Measurements from ENCODE around the gene PRSS50. TPM values are rescaled to one million over a fixed set of nuclear protein-coding genes. Genes with fewer than 3 reads are reported as not detected.

Gene PRSS50
- total RNA-seq, 2 donors from 2014 or later: 1.2 to 4.4 TPM

DNA sequence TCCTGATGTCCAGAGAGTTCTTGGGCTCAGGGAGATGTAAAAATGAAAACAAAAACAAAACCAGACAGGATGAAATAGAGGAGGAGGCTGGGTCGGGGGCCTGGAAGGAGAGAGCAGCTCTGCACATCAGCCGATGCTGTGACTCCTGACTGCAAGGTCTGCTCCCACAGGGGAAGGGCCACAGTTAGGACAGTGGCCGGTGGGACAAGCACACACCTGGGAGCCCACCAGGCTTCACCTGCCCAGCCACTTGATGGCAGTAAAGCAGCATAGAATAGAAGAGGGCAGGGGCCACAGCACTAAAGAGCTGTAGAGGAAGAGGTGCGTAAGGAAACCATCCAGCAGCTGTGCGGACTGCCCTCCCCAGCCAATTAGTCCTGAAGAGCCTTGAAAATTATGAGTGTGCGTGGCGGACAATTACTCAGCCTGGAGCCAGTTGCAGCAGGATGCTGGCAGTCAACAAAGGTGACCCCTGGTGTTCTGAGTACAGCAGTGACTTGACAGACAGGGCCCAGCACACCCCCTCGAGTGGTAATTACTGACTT is 54.0 kb downstream of the PRSS50 start:
- peaks cover 2% of the 10 kb centered on the region for H3K27me3 Mint-ChIP-seq (ENCODE audit: insufficient read depth)
- DNase-seq: peak; percentile 77
- no peak overlapping the region for H3K27ac Mint-ChIP-seq
- H3K4me1 ChIP-seq (ENCODE audit: control insufficient read depth, insufficient read depth, low read length): peaks cover 9% of the 10 kb centered on the region
- H3K27ac ChIP-seq (ENCODE audit: low read depth, low read length): no peak overlapping the region
- no peaks in the 10 kb centered on the region for H3K27me3 ChIP-seq (ENCODE audit: control insufficient read depth, insufficient read depth, low read length, poor library complexity, severe bottlenecking)
- H3K4me1 Mint-ChIP-seq: peaks cover 39% of the 10 kb centered on the region
- no peaks in the 10 kb centered on the region for H3K36me3 ChIP-seq (ENCODE audit: control insufficient read depth, insufficient read depth, low read length)
- no peaks in the 10 kb centered on the region for H3K36me3 Mint-ChIP-seq (ENCODE audit: low read depth)
- H3K9me3 Mint-ChIP-seq: no peaks in the 10 kb centered on the region
- no peak overlapping the region for H3K4me3 Mint-ChIP-seq
- 77 to 86% methylated on average over 4 to 8 of the region's 8 CpGs for WGBS, 2 experiments (ENCODE audit: insufficient coverage in 1 of 2, insufficient read length in 1 of 2)
- no peak overlapping the region for H3K4me3 ChIP-seq (ENCODE audit: low read length)
- H3K9ac ChIP-seq (ENCODE audit: extremely low read depth, low read length, poor library complexity, severe bottlenecking): no peak overlapping the region
- no peaks in the 10 kb centered on the region for H3K9me3 ChIP-seq (ENCODE audit: control insufficient read depth, low read length)
- TF ChIP-seq, protein P1, sequence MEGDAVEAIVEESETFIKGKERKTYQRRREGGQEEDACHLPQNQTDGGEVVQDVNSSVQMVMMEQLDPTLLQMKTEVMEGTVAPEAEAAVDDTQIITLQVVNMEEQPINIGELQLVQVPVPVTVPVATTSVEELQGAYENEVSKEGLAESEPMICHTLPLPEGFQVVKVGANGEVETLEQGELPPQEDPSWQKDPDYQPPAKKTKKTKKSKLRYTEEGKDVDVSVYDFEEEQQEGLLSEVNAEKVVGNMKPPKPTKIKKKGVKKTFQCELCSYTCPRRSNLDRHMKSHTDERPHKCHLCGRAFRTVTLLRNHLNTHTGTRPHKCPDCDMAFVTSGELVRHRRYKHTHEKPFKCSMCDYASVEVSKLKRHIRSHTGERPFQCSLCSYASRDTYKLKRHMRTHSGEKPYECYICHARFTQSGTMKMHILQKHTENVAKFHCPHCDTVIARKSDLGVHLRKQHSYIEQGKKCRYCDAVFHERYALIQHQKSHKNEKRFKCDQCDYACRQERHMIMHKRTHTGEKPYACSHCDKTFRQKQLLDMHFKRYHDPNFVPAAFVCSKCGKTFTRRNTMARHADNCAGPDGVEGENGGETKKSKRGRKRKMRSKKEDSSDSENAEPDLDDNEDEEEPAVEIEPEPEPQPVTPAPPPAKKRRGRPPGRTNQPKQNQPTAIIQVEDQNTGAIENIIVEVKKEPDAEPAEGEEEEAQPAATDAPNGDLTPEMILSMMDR (conservative IDR thresholded peaks at IDR 0.05): peak; percentile 72

DNA sequence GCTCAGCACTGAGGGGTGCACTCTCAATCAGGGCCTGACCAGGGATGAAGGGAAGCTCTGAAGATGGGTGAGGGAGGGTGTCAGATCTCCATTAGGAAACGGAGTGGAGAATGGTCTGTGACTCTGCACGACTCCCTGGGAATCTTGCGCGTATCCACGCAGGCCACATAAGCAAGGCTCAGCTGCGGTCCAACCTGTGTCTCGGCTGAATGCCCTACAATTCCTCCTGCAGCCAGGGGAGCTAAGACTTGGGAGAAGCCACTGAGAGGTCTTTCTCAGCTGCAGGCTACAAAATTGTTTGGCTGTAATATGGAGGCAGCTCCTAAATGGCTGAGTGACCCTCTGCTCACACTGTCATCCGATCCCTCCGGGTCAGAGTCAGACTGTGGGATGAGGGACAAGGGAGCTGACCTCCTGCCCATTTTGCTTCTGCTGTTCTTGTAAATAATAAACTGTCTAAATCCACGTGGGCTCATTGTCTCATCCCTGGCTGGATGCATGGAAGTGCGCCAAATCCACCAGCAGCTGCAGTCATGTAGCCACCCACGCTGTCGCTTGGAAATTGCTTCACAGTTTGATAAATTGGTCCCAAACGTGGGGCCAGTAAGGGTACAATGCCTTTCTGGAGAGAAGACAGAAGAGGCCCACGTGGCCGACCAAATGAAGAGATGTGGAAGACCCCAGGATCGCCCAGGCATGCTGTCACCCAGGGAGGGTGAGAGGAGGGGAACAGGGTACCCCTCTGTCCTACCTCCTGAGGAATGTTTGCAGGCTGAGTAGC is 54.7 kb downstream of the PRSS50 start:
- Mint-ChIP-seq H3K4me3 (no peak overlapping the region), H3K27ac (no peak overlapping the region), H3K9me3 (no peaks in the 10 kb centered on the region), H3K27me3 (ENCODE audit: insufficient read depth) (peaks cover 2% of the 10 kb centered on the region), H3K36me3 (ENCODE audit: low read depth) (no peaks in the 10 kb centered on the region), H3K4me1 (peaks cover 39% of the 10 kb centered on the region)
- Histone ChIP-seq H3K4me3 (ENCODE audit: low read length) (no peak overlapping the region), H3K4me1 (ENCODE audit: control insufficient read depth, insufficient read depth, low read length) (peaks cover 9% of the 10 kb centered on the region), H3K27ac (ENCODE audit: low read depth, low read length) (no peak overlapping the region), H3K27me3 (ENCODE audit: control insufficient read depth, insufficient read depth, low read length, poor library complexity, severe bottlenecking) (no peaks in the 10 kb centered on the region), H3K36me3 (ENCODE audit: control insufficient read depth, insufficient read depth, low read length) (no peaks in the 10 kb centered on the region), H3K9ac (ENCODE audit: extremely low read depth, low read length, poor library complexity, severe bottlenecking) (no peak overlapping the region), H3K9me3 (ENCODE audit: control insufficient read depth, low read length) (no peaks in the 10 kb centered on the region)
- peak; percentile 48 for DNase-seq
- 82 to 89% methylated on average over 16 to 17 of the region's 17 CpGs for WGBS, 2 experiments (ENCODE audit: insufficient coverage in 1 of 2, insufficient read length in 1 of 2)
- TF ChIP-seq, protein P1 (conservative IDR thresholded peaks at IDR 0.05): no peak

Other genes with a start within 250 kb of the PRSS50 start
- not detected for gene RTP3, start 219.9 kb downstream of the PRSS50 start, total RNA-seq
- gene LRRC2, start 151.6 kb downstream of the PRSS50 start, total RNA-seq: 10 to 100 TPM in 1 of 2 donors, 1 to 10 TPM in 1; 8.9 to 10.2 TPM
- not detected for gene FAM240A, start 105.3 kb downstream of the PRSS50 start, total RNA-seq
- 10 to 100 TPM in 1 of 2 donors, 1 to 10 TPM in 1; 8.9 to 20.8 TPM for gene ALS2CL, start 24.2 kb downstream of the PRSS50 start, total RNA-seq
- gene TMIE, start 16.5 kb downstream of the PRSS50 start, total RNA-seq: 1 to 10 TPM; 1.0 to 1.1 TPM
- gene MYL3, start 145.6 kb upstream of the PRSS50 start, total RNA-seq: 1 to 10 TPM; 1.6 to 2.3 TPM
- 1 to 10 TPM in 1 of 2 donors, under 1 TPM in 1; 0.69 to 4.8 TPM for gene PTH1R, start 159.9 kb upstream of the PRSS50 start, total RNA-seq

Measured in endodermal cell (in vitro differentiated cells).